Measurements from ENCODE around the gene XRCC3. TPM values are rescaled to one million over a fixed set of nuclear protein-coding genes. Genes with fewer than 3 reads are reported as not detected.

The XRCC3 gene
- total and polyA plus RNA-seq, 2 experiments from 2014 or later, result 20.4 to 72.9 TPM

GRCh38 chr14:103654619-103655018 lies 60.6 kb downstream of the XRCC3 start (continued):
- TF ChIP-seq CTCF (conservative IDR thresholded peaks at IDR 0.05; ENCODE audit: low read depth in 2 of 2), result no peak
- no peak for TF ChIP-seq EZH2phosphoT487 (IDR thresholded peaks at IDR 0.05; ENCODE audit: unreplicated experiment)
- no peak for TF ChIP-seq EZH2 (IDR thresholded peaks at IDR 0.05; ENCODE audit: low read depth, unreplicated experiment)
- no peak for TF ChIP-seq STAT1 (IDR thresholded peaks at IDR 0.05; ENCODE audit: unreplicated experiment)
- no peak for TF ChIP-seq REST (IDR thresholded peaks at IDR 0.05; ENCODE audit: unreplicated experiment)

- Histone ChIP-seq H3K79me2 (replicated peaks; ENCODE audit: insufficient read depth) (peaks cover 80% of the 10 kb centered on the region), H3K4me3 (no peak overlapping the region), H3F3A (replicated peaks; ENCODE audit: low read depth) (peaks cover 15% of the 10 kb centered on the region; the same call in 1 of the 2 replicates), H3K36me3 (ENCODE audit: insufficient read depth) (peaks cover 37% of the 10 kb centered on the region), H3K27me3 (ENCODE audit: insufficient read depth) (no peaks in the 10 kb centered on the region), H3K4me1 (ENCODE audit: insufficient read depth) (no peaks in the 10 kb centered on the region), H2AFZ (no peak overlapping the region), H4K20me1 (replicated peaks; ENCODE audit: insufficient read depth) (peaks cover 51% of the 10 kb centered on the region), H3K4me2 (no peak overlapping the region), H3K27ac (ENCODE audit: low read depth) (peak overlapping the region; percentile 28; the same call in 1 of the 2 replicates), H3K9me2 (ENCODE audit: insufficient read depth) (no peaks in the 10 kb centered on the region)
- Mint-ChIP-seq H3K9me3 (no peaks in the 10 kb centered on the region), H3K36me3 (ENCODE audit: low read depth) (peaks cover 43% of the 10 kb centered on the region), H3K27me3 (ENCODE audit: insufficient read depth, low read depth, poor library complexity) (no peaks in the 10 kb centered on the region), H3K27ac (peak overlapping the region; percentile 7; the same call in 1 of the 2 replicates), H3K4me3 (no peak overlapping the region), H3K4me1 (peaks cover 3% of the 10 kb centered on the region; the same call in 1 of the 3 replicates)
- DNase-seq (ENCODE audit: low spot score), result no peak
- ATAC-seq, result no peak
- TF ChIP-seq ETS1 (IDR thresholded peaks at IDR 0.05), result no peak
- no peak for TF ChIP-seq EZH2 (IDR thresholded peaks at IDR 0.05; ENCODE audit: low read depth, unreplicated experiment)
- no peak for TF ChIP-seq POLR2AphosphoS5 (IDR thresholded peaks at IDR 0.05; ENCODE audit: low read depth)
- TF ChIP-seq STAT1 (IDR thresholded peaks at IDR 0.05; ENCODE audit: unreplicated experiment), result no peak
- no peak for TF ChIP-seq ZNF462 (CRISPR knock-in tag; IDR thresholded peaks at IDR 0.05)
- TF ChIP-seq EZH2phosphoT487 (IDR thresholded peaks at IDR 0.05; ENCODE audit: unreplicated experiment), result no peak
- TF ChIP-seq ZNF331 (CRISPR knock-in tag; IDR thresholded peaks at IDR 0.05; ENCODE audit: low read depth), result no peak
- no peak for TF ChIP-seq JUNB (IDR thresholded peaks at IDR 0.05; ENCODE audit: unreplicated experiment)
Measured at GRCh38 chr14:103653805-103654204, 61.4 kb downstream of the XRCC3 start.

Measured in GM23338 (cell line).